ENCODE measurements around the gene SYT2.
"Not testable (repeated sequence)": the region's sequence is repeated elsewhere in the genome, so short reads cannot be mapped to it uniquely, and the experiment has no call there.

Gene SYT2

GRCh38 chr1:202710070-202711045, at the start of gene SYT2:
SYT2 (minus strand) TSS chr1:202710454; CDS start chr1:202605772, 104,682 bp downstream.
- no peak for DNase-seq (ENCODE audit: low read depth)

GRCh38 chr1:202756391-202756790, 46.1 kb upstream of the SYT2 start:
- no peak for DNase-seq (ENCODE audit: low read depth)

- no peak for DNase-seq (ENCODE audit: low read depth)
Measured at GRCh38 chr1:202754293-202754692, 44.0 kb upstream of the SYT2 start.

GRCh38 chr1:202752774-202753173, 42.5 kb upstream of the SYT2 start:
- DNase-seq (ENCODE audit: low read depth) = no peak

- DNase-seq (ENCODE audit: low read depth) = no peak
Measured at GRCh38 chr1:202750761-202751160, 40.5 kb upstream of the SYT2 start.

- no peak for DNase-seq (ENCODE audit: low read depth)
Measured at GRCh38 chr1:202750024-202750423, 39.8 kb upstream of the SYT2 start.

- no peak for DNase-seq (ENCODE audit: low read depth)
Measured at GRCh38 chr1:202745323-202745888, 35.2 kb upstream of the SYT2 start.

GRCh38 chr1:202744770-202745169, 34.5 kb upstream of the SYT2 start:
- not testable (repeated sequence) for DNase-seq (ENCODE audit: low read depth)

- DNase-seq (ENCODE audit: low read depth) = no peak
Measured at GRCh38 chr1:202742496-202742895, 32.2 kb upstream of the SYT2 start.

GRCh38 chr1:202733251-202733650, 23.0 kb upstream of the SYT2 start:
- no peak for DNase-seq (ENCODE audit: low read depth)

GRCh38 chr1:202728951-202729350, 18.7 kb upstream of the SYT2 start:
- DNase-seq (ENCODE audit: low read depth) = no peak

- no peak for DNase-seq (ENCODE audit: low read depth)
Measured at GRCh38 chr1:202725526-202725925, 15.3 kb upstream of the SYT2 start.

GRCh38 chr1:202723708-202724107, 13.5 kb upstream of the SYT2 start:
- DNase-seq (ENCODE audit: low read depth) = no peak

- DNase-seq (ENCODE audit: low read depth) = not testable (repeated sequence)
Measured at GRCh38 chr1:202723046-202723445, 12.8 kb upstream of the SYT2 start.

- no peak for DNase-seq (ENCODE audit: low read depth)
Measured at GRCh38 chr1:202716654-202717053, 6.4 kb upstream of the SYT2 start.

GRCh38 chr1:202714202-202714601, 3.9 kb upstream of the SYT2 start:
- DNase-seq (ENCODE audit: low read depth) = not testable (repeated sequence)

GRCh38 chr1:202713110-202713509, 2.9 kb upstream of the SYT2 start:
- no peak for DNase-seq (ENCODE audit: low read depth)

- DNase-seq (ENCODE audit: low read depth) = no peak
Measured at GRCh38 chr1:202711949-202712635, 1.8 kb upstream of the SYT2 start.

- no peak for DNase-seq (ENCODE audit: low read depth)
Measured at GRCh38 chr1:202709276-202710041, 795 bp downstream of the SYT2 start.

- DNase-seq (ENCODE audit: low read depth) = no peak
Measured at GRCh38 chr1:202708456-202709275, 1.6 kb downstream of the SYT2 start.

GRCh38 chr1:202706851-202707250, 3.4 kb downstream of the SYT2 start:
- no peak for DNase-seq (ENCODE audit: low read depth)

All from stimulated activated CD8-positive, alpha-beta memory T cell treated with anti-CD3 and anti-CD28 coated beads, Interleukin-7, amount 100 ng/mL, for 24 hours (primary cell).